Liver (tissue), 2 donors: Measurements from ENCODE around the gene CRHR2.
"Not testable (repeated sequence)": the region's sequence is repeated elsewhere in the genome, so short reads cannot be mapped to it uniquely, and the experiment has no call there.

ENCODE experiments used
- CTCF ChIP-seq: fragments of 150-350 bp; IDR thresholded peaks from 2 replicates; pipeline ENCODE4 v1.5.1; 2017; ENCODE audit warnings: improper control_type of control experiment, low read depth, low read length; ENCODE audit not compliant: missing input control
- REST ChIP-seq: IDR thresholded peaks from 2 replicates; pipeline ENCODE4 v1.6.1; 2016; ENCODE audit warnings: antibody characterized with exemption, mild to moderate bottlenecking
- donor health status: healthy.

GRCh38 chr7:30719434-30719833, 37.2 kb upstream of the CRHR2 start:
- TF ChIP-seq REST, CTCF: not testable (repeated sequence)
